GM19099 (cell line): Measurements from ENCODE around the gene PRKCQ.

Source experiments
- POLR2A ChIP-seq: IDR thresholded peaks from 3 replicates; pipeline ENCODE4 v1.6.1; 2011; ENCODE audit warnings: low read depth; ENCODE audit not compliant: insufficient read length; ENCODE audit errors: extremely low read depth

The PRKCQ gene

GRCh38 chr10:6426317-6426716, 153.8 kb downstream of the PRKCQ start:
- no peak for TF ChIP-seq POLR2A

GRCh38 chr10:6423413-6424170, 156.5 kb downstream of the PRKCQ start:
- TF ChIP-seq POLR2A: no peak

GRCh38 chr10:6423004-6423403, 157.1 kb downstream of the PRKCQ start:
- TF ChIP-seq POLR2A: no peak

GRCh38 chr10:6418613-6419216, 161.4 kb downstream of the PRKCQ start:
- no peak for TF ChIP-seq POLR2A

GRCh38 chr10:6418167-6418566, 161.9 kb downstream of the PRKCQ start:
- TF ChIP-seq POLR2A: no peak

- TF ChIP-seq POLR2A: no peak
Observed at GRCh38 chr10:6416892-6417512, 163.1 kb downstream of the PRKCQ start.

- no peak for TF ChIP-seq POLR2A
Observed at GRCh38 chr10:6411436-6411835, 168.6 kb downstream of the PRKCQ start.

GRCh38 chr10:6410830-6411229, 169.2 kb downstream of the PRKCQ start:
- no peak for TF ChIP-seq POLR2A

GRCh38 chr10:6409971-6410643, 170.0 kb downstream of the PRKCQ start:
- no peak for TF ChIP-seq POLR2A

- no peak for TF ChIP-seq POLR2A
Observed at GRCh38 chr10:6408799-6409198, 171.3 kb downstream of the PRKCQ start.

GRCh38 chr10:6407034-6407721, 172.9 kb downstream of the PRKCQ start:
- TF ChIP-seq POLR2A: no peak

GRCh38 chr10:6406220-6407033, 173.6 kb downstream of the PRKCQ start:
- TF ChIP-seq POLR2A: no peak

- no peak for TF ChIP-seq POLR2A
Observed at GRCh38 chr10:6405713-6406112, 174.4 kb downstream of the PRKCQ start.
